ENCODE measurements around the gene KLRC4.
"Not testable (repeated sequence)": the region's sequence is repeated elsewhere in the genome, so short reads cannot be mapped to it uniquely, and the experiment has no call there.

Gene KLRC4

DNA sequence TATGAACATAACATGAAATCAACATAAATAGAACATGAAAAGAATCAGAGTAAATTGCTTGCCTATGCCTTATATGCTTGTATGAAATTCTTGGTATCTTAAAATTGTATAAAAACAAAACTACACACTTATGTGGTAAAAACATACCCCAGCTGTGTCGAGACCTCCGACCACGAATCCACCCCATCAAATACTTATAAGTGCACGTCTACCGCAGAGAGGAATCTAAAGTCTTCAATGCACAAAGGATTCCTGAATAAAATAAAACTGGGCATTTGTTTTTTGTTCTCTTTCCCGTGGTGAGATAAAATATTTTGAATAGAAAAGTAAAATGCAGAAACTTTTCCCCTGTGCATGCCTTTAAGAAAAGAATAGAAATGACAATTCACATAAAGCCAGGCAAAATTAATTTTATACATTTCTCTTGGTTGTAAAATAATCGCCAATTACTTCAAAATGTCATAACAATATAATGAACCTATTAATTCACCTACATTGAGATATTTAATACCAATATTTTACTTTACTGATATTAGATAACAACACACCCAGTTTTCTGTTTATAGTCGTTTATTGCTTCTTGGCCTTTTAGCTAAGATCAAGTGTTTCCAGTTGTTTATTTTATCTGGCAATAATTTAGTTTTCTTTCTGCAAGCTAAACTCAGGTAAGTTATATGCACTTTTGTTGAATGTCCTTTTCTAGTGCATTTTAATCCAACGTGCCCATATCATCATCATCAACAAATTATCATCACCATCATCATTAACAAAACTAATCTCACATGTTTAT lies 20.7 kb downstream of the KLRC4 start:
- TF ChIP-seq, protein P1, sequence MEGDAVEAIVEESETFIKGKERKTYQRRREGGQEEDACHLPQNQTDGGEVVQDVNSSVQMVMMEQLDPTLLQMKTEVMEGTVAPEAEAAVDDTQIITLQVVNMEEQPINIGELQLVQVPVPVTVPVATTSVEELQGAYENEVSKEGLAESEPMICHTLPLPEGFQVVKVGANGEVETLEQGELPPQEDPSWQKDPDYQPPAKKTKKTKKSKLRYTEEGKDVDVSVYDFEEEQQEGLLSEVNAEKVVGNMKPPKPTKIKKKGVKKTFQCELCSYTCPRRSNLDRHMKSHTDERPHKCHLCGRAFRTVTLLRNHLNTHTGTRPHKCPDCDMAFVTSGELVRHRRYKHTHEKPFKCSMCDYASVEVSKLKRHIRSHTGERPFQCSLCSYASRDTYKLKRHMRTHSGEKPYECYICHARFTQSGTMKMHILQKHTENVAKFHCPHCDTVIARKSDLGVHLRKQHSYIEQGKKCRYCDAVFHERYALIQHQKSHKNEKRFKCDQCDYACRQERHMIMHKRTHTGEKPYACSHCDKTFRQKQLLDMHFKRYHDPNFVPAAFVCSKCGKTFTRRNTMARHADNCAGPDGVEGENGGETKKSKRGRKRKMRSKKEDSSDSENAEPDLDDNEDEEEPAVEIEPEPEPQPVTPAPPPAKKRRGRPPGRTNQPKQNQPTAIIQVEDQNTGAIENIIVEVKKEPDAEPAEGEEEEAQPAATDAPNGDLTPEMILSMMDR (IDR thresholded peaks at IDR 0.05; ENCODE audit: low read depth, low read length): no peak
- DNase-seq (ENCODE audit: extremely low read depth, low read depth): no peak

DNA sequence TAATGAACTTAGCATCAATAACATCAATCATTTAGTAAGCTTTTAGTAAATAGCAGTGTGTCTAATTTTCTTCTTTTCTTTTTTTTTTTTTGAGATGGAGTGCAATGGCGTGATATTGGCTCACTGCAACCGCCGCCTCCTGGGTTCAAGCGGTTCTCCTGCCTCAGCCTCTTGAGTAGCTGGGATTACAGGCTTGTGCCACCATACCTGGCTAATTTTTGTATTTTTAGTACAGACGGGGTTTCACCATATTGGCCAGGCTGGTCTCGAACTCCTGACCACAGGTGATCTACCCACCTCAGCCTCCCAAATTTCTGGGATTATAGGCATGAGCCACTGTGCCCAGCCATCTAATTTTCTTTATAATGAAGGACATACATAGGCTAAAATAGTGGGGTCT lies 22.1 kb downstream of the KLRC4 start:
- DNase-seq (ENCODE audit: extremely low read depth, low read depth): not testable (repeated sequence)

DNA sequence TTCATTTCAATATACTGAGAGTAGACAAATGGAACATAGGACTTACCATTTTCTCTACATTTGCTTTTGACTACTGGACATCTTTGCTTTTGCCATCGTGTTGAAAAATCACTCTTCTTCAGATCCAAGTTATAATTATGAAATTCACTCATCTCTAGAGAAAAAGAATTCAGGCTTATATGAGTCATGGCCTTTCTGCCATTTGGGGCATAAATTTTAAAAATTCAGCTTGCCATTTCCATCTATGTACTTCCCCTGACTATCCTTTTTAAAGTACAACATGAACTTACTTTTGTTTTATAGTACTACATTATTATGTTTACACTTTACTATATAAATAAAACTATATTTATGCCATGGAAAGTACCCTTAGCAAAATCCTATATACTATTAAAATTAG lies 22.7 kb downstream of the KLRC4 start:
- TF ChIP-seq, protein P1 (IDR thresholded peaks at IDR 0.05; ENCODE audit: low read depth, low read length): no peak
- DNase-seq (ENCODE audit: extremely low read depth, low read depth): no peak

DNA sequence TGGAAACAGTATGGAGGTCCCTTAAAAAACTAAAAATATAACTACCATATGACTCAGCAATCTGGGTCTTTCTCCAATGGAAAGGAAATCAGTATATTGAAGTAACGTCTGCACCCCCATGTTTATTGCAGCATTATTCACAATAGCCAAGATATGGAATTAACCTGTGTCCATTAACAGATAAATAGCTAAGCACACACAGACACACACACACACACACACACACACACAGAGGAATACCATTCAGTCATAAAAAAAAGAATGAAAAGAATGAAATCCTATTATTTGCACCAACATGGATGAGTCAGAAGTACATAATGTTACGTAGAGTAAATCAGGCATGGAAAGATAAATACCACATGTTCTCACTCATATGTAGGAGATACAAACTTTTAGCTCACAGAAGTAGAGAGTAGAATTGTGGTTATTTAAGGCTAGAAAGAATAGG lies 24.4 kb downstream of the KLRC4 start:
- no peak for DNase-seq (ENCODE audit: extremely low read depth, low read depth)
- TF ChIP-seq, protein P1 (IDR thresholded peaks at IDR 0.05; ENCODE audit: low read depth, low read length): no peak

DNA sequence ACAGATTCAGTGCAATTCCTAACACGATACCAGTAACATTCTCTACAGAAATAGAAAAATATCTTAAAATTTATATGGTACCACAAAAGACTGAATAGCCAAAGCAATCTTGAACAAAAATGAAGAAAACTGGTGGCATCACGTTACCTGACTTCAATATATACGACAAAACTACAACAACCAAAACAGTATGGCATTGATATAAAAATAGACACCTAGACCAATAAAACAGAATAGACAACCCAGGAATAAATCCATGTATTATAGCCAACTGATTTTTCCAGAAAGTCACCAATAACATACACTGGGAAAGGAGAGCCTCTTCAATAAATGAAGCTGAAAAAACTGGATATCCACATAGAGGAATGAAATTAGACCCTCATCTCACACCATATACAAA lies 25.4 kb downstream of the KLRC4 start:
- DNase-seq (ENCODE audit: extremely low read depth, low read depth): no peak
- TF ChIP-seq, protein P1 (IDR thresholded peaks at IDR 0.05; ENCODE audit: low read depth, low read length): no peak

DNA sequence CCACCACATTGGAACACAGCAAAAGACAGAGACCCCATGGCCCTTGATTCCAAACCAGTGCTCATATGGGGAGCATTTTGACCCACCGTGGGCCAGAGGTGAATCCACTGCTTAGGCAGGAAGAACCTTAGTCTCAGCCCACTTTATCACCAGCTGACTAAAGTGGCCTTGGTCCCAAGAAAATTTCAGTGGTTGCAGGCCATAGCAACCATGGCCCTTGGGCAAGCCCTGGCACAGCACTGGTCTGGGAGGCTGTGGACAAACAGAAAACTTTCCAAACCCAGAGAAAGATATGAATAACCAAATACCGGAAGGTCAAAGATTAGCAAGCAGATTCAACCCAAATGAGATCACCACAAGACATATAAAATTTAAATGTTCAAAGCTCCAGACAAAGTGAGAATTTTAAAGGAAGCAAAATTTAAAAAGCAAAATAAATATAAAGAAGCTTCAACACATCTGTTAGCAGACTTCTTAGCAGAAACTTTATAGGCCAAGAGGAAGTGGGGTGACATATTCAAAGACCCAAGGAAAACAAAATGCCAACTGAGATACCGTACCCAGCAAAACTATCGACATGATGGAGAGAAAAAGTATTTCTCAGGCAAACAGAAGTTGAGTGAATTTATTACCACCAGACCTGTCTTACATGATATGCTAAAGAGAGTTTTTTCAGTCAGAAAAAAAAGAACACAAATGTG lies 27.5 kb downstream of the KLRC4 start:
- DNase-seq (ENCODE audit: extremely low read depth, low read depth): no peak
- TF ChIP-seq, protein P1 (IDR thresholded peaks at IDR 0.05; ENCODE audit: low read depth, low read length): no peak

DNA sequence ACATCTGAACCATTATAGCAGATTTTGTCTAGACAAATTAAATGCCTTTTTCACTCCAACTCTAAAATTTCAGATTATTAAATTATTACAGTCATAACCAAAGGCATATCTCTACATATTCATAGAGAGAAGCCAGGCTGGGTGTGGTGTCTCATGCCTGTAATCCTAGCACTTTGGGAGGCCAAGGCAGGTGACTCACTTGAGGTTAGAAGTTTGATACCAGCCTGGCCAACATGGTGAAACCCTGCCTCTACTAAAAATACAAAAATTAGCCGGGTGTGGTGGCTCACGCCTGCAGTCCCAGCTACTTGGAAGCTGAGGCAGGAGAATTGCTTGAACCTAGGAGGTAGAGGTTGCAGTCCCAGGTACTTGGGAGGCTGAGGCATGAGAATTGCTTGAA lies 30.8 kb downstream of the KLRC4 start:
- DNase-seq (ENCODE audit: extremely low read depth, low read depth): not testable (repeated sequence)

DNA sequence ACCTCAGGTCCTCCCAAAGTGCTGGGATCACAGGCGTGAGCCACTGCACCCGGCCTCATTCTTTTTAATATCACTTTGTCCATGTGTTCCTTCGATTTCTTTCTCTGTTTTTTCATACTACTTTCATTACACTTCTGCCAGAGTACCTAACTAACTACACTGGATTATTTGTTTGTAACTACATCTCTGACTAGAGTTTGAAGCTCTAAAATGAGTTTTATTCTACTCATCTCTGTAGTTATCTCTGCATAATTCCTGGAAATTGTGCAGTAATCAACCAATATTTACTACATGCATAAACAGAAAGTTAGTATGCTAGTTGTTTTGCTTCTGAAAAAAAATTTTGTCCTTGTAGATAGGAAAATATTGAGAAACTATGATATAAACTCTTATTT lies 34.9 kb downstream of the KLRC4 start:
- no peak for DNase-seq (ENCODE audit: extremely low read depth, low read depth)
- TF ChIP-seq, protein P1 (IDR thresholded peaks at IDR 0.05; ENCODE audit: low read depth, low read length): no peak

Measured in AG09319 (cell line).